ENCODE data around the gene SEC31A.
"Not testable (repeated sequence)": the region's sequence is repeated elsewhere in the genome, so short reads cannot be mapped to it uniquely, and the experiment has no call there.

The SEC31A gene

GRCh38 chr4:82896755-82897154, 5.8 kb upstream of the SEC31A start:
- no peak for DNase-seq

DNA sequence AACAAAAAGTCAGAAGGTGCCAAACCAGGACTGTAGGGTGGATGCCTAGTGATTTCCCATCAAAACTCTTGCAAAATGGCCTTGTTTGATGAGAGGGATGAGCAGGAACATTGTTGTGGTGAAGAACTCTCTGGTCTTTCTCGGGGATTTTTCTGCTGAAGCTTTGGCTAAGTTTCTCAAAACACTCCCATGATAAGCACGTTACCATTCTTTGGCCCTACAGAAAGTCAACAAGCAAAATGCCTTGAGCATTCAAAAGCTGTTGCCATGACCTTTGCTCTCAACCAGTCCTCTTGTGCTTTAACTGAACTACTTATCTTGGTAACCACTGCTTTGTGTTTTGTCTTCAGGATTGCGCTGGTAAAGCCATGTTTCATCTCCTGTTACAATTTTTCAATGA, 3.0 kb upstream of the SEC31A start:
- DNase-seq = no peak

GRCh38 chr4:82892467-82892802, 1.5 kb upstream of the SEC31A start:
- DNase-seq = no peak

DNA sequence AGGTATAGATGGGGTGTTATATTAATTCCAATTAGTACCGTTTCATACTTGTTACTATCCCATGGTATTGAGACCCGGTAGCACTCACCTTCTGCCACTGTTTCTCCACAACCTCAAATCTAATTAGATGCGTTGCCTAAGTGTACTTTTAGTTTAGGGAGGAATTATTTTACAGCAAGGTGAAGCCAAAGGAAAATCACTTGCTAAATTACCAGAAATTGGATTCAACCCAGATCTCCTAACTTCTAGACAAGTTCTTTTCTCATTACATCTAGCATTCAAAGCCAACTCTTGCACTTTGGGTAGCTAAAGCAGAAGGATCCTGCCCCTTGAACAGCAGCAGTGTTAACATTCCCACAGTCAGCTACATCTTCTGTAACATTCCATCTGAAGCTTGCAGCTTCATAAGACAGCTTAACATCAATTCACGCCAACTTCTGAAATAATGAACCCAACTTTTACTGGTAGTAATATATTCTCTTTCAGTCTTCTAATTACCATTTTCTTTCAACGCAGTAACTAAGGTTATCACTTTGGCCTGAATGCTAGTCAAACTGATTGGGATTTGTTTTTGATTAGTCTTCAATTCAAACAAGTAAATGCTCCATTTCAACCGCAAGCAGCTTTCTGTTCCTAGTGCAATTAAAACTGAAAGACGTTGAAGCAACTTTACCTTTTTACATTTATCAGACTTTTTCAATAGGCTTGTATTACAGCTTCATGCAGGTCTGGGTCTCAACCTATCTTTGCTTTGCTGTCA, 934 bp upstream of the SEC31A start:
- no peak for DNase-seq

DNA sequence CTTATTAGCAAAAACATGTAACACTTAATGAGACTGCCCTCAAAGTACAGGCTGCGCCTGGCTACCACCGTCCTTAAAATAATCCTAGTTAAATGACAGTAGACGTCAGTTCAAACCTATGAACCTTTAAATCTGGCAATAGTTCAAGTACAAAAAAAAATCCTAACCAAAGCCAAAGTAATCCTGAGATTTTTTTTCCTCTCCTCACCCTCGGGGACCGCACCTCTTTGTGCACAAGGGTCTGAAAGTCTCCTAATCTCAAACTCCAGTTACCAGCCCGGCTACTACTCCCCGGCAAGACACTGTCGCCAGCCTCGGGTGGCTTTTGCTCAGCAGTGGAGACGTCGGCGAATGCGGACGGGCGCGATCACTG, 439 bp downstream of the SEC31A start:
- DNase-seq = no peak

GRCh38 chr4:82889287-82889686, 1.7 kb downstream of the SEC31A start:
- no peak for DNase-seq

GRCh38 chr4:82886147-82886942, 4.6 kb downstream of the SEC31A start:
- no peak for DNase-seq

DNA sequence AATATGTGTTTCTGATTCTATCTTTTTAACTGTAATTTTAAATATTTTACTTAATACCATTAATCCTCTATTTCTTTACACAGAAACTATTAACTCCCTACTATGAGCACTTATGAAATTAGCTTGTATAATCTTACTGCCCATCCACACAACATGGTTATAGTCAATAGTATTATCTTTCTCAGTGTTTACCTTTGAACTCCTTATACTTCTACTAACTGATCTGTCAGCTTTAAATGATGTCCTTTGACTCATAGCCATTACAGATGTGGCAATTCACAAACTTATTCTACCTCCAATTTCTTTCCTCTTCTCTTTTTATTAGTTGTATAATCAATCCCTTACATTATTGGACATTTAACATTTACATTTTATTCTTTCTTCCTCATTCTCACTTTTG, 5.5 kb downstream of the SEC31A start:
- no peak for DNase-seq

DNA sequence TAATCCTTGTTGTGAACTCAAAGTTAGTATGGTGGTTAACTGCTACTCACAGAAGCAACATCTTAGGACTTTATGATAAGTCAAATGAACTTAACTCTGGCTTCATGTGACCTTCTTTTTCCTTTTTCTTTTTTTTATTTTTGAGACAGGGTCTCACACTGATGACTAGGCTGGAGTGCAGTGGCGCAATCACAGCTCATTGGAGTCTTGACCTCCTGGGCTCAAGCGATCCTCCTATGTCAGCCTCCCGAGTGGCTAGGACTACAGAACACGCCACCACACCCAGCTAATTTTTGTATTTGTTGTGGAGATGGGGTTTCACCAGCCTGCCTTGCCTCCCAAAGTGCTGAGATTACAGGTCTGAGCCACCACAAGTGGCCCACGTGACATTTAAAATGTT, 22.4 kb downstream of the SEC31A start:
- DNase-seq = no peak

- no peak for DNase-seq
These were observed 24.1 kb downstream of the SEC31A start for GRCh38 chr4:82866706-82867385.

- DNase-seq = not testable (repeated sequence)
These were observed 24.9 kb downstream of the SEC31A start for GRCh38 chr4:82866033-82866432.

DNA sequence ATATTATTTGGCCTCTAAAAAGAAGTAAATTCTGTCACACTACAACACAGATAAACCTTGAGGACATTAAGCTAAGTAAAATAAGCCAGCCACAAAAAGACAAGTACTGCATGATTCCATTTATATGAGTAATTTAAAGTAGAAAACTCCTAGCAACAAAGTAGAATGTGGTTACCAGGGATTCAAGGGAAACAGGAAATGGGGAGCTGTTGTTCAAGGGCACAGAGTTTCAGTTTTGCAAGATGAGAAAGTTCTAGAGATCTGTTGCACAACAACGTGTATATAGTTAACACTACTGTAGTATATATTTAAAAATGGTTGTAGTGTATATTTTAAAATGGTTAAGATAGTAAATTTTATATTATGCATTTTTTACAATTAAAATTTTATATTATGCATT, 25.4 kb downstream of the SEC31A start:
- DNase-seq = peak; percentile 85

DNA sequence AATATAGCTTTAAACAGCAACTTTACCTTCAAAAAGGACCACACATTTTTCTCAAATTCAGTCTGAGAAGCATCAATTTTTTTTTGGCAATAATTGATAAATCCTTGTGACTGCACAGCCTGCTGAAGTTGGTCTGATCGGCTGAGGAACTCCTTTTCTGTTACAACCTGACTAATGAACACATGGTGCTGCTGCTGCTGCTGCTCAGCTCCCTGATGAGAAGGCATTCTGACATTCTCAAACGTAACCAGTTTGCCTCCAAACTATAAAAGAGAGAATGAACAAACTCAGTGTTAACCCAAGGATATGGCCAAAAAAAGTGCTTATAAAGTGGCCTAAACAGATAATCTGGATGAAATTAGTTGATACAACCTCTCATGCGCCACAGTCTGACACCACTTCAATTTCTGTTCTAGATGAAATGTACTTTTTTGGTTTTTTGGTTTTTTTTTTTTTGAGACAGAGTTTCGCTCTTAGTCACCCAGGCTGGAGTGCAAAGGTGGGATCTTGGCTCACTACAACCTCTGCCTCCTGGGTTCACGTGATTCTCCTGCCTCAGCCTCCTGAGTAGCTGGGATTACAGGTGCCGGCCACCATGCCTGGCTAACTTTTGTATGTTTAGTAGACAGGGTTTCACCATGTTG, 26.5 kb downstream of the SEC31A start:
- DNase-seq = no peak

DNA sequence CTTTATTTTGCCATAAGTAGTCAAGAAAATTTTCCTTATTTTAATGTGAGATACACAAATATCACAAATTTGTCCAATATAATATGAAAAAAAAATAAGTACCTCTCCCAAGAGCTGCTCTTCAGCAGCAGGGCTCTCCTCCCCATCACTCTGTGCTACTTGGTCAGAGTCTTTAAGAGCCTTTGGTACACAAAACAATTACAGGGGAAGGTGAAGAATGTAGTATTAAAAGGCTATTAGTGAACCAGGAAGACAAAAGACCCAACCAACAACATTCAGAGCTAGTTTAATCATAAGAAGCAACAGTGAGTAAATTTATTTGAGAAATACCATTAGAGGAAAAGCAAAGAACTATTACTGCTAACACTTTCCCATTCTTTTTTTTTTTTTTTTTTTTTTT, 29.4 kb downstream of the SEC31A start:
- DNase-seq = no peak

DNA sequence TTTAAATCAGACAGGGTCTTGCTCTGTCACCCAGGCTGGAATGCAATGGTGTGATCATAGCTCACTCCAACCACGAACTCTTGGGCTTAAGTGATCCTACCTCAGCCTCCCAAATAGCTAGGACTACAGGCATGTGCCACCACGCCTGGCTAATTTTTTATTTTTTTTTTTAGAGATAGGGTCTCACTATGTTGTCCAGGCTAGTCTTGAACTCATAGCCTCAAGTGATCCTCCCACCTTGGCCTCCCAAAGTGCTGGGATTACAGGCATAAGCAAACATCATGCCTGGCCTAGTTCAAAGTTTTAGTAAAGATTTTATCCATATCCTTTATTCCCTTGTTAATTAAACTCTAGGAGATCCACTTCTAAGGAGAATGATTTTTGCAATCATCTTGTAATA, 30.5 kb downstream of the SEC31A start:
- not testable (repeated sequence) for DNase-seq

DNA sequence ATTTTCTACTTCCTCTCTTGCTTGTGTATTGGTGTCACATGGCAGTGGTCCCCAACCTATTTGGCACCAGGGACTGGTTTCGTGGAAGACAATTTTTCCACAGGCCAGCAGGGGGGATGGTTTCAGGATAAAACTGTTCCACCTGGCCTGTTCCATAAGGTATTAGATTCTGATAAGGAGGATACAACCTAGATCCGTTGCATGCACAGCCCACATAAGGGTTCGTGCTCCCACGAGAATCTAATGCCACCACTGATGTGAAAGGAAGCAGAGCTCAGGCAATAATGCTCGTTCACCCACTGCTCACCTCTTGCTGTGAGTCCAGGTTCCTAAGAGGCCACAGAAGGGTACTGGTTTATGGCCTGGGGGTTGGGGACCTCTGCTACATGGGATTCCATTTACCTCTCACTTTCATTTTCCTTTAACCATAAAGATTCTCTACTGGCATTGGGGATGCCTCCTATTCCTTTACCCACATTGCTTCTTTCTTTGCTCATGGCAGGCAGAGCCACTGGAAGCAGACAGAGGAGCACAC, 38.1 kb downstream of the SEC31A start:
- no peak for DNase-seq

DNA sequence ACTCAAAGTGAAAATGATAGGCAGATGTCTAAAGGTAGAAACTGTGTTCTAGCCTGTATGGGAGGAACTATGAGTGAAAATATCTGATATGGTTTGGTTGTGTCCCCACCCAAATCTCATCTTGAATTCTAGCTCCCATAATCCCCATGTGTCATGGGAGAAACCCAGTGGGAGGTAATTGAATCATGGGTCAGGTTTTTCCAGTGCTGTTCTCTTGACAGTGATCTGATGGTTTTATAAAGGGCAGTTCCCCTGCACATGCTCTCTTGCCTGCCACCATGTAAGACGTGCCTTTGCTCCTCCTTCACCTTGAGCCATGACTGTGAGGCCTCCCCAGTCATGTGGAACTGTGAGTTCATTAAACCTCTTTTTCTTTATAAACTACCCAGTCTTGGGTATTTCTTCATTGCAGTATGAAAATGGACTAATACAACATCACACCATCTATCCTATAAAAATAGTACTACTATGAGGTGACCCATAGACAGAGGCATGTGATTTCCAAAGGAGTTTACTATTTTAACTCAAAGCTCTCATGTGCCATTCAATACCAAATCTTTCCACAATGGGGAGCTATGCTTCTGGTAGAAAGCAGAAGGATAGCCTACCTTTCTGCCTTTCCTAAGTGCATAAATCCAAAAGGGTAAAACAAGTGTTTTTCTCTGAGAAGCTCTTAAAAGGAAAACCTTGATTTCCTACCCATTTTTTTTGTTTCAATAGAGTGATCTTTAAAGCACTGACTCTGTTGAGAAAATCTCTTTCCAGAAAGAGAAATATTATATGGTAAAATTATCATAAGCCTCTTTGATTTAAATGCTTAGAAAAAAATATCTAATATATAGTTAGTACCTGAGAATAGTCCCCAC, 38.8 kb downstream of the SEC31A start:
- DNase-seq = peak; percentile 17

DNA sequence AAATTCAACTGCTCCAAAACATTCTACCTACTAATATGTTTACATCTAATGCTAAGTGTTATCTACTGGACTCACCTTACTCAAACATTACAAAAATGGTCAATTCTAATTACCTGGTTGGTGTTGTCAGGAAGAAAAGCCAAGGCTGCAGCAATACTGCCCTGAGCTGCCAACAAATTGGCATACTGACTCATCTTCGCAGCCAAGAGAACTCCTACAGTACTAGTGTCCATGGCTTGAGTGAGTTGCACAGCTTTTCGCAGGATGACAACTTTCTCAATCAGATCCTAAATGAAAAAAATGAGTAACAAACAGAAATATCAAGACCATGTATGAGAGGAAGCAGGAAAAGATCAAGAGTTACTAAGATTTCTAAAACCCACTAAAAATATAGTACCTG, 39.6 kb downstream of the SEC31A start:
- DNase-seq = no peak

GRCh38 chr4:82850684-82851083, 40.3 kb downstream of the SEC31A start:
- DNase-seq = no peak

GRCh38 chr4:82848706-82849105, 42.2 kb downstream of the SEC31A start:
- no peak for DNase-seq

- DNase-seq = no peak
These were observed 48.4 kb downstream of the SEC31A start for GRCh38 chr4:82842593-82842992.

DNA sequence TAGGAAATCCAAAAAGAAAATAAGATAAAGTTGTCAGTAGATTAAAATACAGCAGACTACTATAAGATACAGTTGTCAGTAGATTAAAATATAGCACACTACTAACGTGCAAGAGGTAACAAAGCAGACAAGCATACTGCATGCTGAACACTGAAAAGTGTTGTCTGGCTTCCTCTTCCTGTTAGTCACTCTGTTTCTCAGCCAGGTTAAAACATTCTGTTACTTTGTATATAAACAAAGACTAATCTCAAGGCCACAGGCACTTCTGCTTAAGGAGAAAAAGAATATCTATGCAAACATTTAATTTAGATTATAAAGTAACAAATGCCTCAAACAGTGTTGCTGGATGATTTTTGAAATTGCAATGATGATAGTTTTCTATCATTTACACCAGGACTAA, 51.3 kb downstream of the SEC31A start:
- DNase-seq = peak; percentile 18
